Measurements from ENCODE around the gene CAMTA1. TPM values are rescaled to one million over a fixed set of nuclear protein-coding genes. Genes with fewer than 3 reads are reported as not detected.

CAMTA1 gene
- total and polyA plus RNA-seq, 9 of the 15 experiments (the other 6 are each of a cell fraction or from before 2014, with no cell fraction given), result 43.9 to 161 (median 65.9) TPM

DNA sequence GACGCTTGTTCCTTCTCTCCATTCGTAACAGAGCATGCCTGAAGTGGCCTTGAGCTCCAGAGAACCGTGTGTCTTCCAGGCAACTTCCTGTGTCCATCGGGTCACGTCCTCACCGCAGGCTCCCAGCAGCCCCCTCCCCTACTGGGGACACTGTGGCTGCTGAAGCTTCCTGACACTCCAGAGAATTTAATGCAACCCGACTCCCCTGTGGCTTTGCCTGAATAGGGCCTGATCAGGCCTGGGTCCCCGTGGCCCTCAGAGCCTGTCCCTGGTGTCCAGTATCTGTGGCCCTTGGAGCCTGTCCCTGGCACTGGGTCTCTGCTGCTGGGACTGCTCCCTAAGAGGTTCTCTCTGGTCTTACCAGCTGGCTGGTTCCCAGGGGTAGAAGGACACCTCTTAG lies 766.2 kb downstream of the CAMTA1 start:
- ChIA-PET CTCF (ENCODE audit: low intra/inter-chr PET ratio) (no interaction called here), POLR2A (no interaction called here)
- no peaks in the 10 kb centered on the region for H3K36me3 ChIP-seq (ENCODE audit: control insufficient read depth, insufficient read depth, low read length)
- peaks cover 14% of the 10 kb centered on the region; the same call in 1 of the 2 replicates for H4K20me1 ChIP-seq (replicated peaks; ENCODE audit: control insufficient read depth, insufficient read depth, low read length)
- no peak overlapping the region for H3K4me2 ChIP-seq (ENCODE audit: insufficient read depth, low read length)
- H3K4me1 ChIP-seq (replicated peaks in 1 of 2; ENCODE audit: control insufficient read depth in 2 of 2, insufficient read depth in 2 of 2, low read length in 2 of 2), result no peaks in the 10 kb centered on the region
- intact Hi-C loops (cut with micrococcal nuclease) (no loop called here), in situ Hi-C loops (cut with MboI) (no loop called here)
- no peaks in the 10 kb centered on the region for H3K79me2 ChIP-seq (ENCODE audit: control insufficient read depth, insufficient read depth, low read length)
- peaks cover under 1 to 17% of the 10 kb centered on the region in 2 experiments; a peak in 3 of 5 replicates for H3K27me3 ChIP-seq (ENCODE audit: control insufficient read depth in 2 of 2, insufficient read depth in 2 of 2, low read length in 2 of 2)
- H3K4me3 ChIP-seq, result no peak overlapping the region
- 0% methylated on average over 8 of the region's 8 CpGs for WGBS (ENCODE audit: insufficient coverage, low coverage, missing lambda C conversion rate)
- ATAC-seq (no peak), FAIRE-seq (no peak), DNase-seq (ENCODE audit: extremely low read depth in 1 of 4, low spot score in 3 of 4) (no peak)
- no TSS peak for BruUV-seq (replicated peaks)
- H2AFZ ChIP-seq (ENCODE audit: low read depth, low read length), result no peak overlapping the region
- no peaks in the 10 kb centered on the region for H3K9me3 ChIP-seq (replicated peaks; ENCODE audit: control insufficient read depth, insufficient read depth, low read depth, low read length)
- no peak for TF ChIP-seq HES1 (IDR thresholded peaks at IDR 0.05; ENCODE audit: low read depth)
- no peak for TF ChIP-seq MYBL2 (IDR thresholded peaks at IDR 0.05; ENCODE audit: low read depth)
- TF ChIP-seq MYBL2 (CRISPR knock-in tag; IDR thresholded peaks at IDR 0.05; ENCODE audit: borderline replicate concordance), result no peak
- TF ChIP-seq TSHZ1 (CRISPR knock-in tag; IDR thresholded peaks at IDR 0.05), result no peak
- TF ChIP-seq ZNF778 (CRISPR knock-in tag; IDR thresholded peaks at IDR 0.05), result no peak
- H3K27ac ChIP-seq (ENCODE audit: extremely low read depth, low read depth, low read length), result no peak overlapping the region
- no peak overlapping the region for H3K9ac ChIP-seq (ENCODE audit: insufficient read depth in 1 of 2, low read depth in 2 of 2, low read length in 2 of 2)
- H3K9me1 ChIP-seq (ENCODE audit: control insufficient read depth, insufficient read depth, low read length), result no peaks in the 10 kb centered on the region
